ENCODE measurements around the gene A1BG.

Gene A1BG, protein sequence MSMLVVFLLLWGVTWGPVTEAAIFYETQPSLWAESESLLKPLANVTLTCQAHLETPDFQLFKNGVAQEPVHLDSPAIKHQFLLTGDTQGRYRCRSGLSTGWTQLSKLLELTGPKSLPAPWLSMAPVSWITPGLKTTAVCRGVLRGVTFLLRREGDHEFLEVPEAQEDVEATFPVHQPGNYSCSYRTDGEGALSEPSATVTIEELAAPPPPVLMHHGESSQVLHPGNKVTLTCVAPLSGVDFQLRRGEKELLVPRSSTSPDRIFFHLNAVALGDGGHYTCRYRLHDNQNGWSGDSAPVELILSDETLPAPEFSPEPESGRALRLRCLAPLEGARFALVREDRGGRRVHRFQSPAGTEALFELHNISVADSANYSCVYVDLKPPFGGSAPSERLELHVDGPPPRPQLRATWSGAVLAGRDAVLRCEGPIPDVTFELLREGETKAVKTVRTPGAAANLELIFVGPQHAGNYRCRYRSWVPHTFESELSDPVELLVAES

DNA sequence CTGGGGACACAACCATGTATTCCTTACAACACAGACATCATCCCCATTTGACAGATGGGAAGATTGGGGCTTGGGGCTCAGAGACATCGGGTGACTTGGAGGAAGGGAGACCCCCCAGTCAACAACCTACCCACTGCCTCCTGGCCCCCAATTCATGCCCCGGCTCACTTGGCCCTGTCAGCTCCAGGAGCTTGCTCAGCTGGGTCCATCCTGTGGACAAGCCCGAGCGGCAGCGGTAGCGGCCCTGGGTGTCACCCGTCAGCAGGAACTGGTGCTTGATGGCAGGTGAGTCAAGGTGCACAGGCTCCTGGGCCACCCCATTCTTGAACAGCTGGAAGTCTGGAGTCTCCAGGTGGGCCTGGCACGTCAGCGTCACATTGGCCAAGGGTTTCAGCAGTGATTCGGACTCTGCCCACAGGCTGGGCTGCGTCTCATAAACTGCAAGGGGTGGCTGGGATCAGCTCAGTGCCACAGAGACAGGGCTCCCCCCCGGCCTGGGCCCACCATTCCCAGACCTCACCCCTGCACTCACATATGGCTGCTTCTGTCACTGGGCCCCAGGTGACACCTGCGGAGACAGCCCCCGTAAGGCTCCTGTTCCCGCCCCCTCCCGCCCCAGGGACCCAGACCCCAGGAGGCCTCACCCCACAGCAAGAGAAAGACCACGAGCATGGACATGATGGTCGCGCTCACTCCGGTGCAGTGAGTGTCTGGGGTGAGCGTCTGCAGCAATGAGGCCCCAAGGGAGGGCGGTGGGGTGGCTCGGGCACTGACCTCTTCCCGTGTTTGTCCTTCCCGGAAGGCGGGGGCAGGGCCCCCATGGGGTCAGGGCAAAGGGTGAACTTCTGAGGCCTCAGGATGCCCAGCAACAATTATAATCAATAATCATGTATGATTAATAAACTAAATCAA is at the start of gene A1BG:
TSS of gene A1BG (minus strand) at position 733 of the 912 bp plus-strand sequence. CDS start at position 678, 55 bp downstream.
- DNase-seq, result no peak

DNA sequence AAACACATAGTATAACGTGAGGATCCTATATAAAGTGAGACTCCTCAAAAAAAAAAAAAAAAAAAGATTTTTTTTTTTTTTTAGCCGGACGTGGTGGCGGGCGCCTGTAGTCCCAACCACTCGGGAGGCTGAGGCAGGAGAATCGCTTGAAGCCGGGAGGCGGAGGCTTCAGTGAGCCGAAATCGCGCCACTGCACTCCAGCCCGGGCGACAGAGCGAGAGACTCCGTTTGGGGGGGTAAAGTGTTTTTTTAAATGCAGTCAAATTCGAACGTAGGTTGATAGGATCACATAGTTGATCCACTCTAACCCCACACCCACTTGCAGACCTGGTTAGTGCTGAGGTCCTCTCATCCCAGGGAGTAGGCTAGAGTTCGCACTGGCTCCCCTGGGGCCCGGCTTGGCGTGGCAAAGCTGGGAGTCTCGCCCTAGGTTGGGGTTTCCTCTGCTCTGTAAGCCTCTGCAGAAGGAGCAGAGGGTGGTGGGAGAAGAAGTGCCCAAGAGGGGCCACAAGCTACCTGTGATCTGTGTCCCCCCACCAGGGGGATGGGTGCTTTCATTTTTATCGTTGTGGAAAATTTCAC is 48.6 kb upstream of the A1BG start:
- DNase-seq, result no peak

DNA sequence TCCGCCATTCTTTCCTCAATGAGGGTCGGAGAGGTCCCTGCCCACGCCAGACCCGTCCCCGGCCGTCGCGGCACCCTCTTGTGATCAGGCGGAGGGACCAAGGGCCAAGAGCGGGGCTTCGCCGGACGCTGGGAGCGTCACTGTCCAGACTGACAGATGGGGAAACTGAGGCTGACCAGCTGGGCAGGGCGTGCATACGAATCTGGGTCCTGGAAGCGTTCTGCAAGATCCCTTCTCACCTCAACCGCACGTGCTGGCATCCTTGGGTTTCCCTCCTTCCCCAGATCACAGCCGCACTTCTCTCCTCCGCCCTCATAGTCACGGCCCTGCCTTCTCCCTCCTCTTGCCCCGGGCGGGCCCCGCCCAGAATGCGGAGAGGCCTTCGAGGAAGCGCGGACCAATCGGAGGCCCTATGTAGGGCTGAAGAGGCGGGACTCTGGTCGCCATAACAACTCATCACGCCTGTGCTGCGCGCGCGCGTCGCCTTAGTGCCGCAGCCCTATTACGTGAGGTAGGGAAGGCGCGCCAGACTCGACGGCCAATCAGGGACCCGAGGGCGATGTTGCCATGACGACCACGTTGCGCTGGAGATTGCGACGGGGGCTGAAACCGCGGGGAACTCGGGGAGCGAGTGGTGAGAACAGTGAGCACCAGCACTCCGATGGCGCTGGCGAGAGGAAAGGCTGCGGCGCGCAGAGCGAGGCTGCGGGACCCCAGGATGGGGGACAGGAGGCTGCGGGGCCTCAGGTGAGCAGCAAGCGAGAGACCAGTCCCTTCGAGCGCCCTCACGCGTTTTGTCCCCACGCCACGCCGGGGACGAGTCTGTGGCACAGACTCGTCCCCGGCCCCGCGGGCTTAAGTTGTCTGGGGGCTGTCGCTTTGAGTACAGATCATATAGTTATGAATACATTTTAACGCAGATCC is 47.9 kb upstream of the A1BG start:
- DNase-seq, result peak; percentile 96

DNA sequence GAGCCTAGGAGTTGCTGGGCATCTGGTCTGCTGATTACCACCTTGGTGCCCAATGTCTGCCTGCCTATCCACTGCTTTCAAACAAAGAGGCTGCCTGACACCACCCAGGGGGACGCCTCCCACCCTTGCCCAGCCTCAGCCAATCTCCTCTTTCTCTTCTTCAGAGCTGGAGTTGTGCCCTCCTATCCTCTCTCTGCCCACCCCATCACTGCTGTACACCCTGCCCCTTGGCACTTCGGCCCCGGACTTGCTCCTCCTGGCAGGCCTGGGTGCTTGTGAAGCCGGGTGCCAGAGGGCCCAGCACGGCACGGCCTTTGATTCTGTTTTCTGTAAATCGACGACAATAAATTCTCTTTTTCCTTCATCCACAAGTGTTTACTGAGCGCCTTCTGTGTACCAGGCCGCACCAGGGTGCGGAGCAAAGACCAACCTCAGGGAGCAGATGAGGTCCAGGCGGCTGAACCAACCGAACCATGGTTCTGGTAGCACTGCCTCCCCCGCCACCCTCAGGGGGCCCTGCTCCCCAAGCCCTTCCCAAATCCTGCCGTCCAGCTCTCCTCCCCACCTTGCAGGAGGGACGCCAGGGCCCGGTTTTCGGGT is 47.1 kb upstream of the A1BG start:
- no peak for DNase-seq

DNA sequence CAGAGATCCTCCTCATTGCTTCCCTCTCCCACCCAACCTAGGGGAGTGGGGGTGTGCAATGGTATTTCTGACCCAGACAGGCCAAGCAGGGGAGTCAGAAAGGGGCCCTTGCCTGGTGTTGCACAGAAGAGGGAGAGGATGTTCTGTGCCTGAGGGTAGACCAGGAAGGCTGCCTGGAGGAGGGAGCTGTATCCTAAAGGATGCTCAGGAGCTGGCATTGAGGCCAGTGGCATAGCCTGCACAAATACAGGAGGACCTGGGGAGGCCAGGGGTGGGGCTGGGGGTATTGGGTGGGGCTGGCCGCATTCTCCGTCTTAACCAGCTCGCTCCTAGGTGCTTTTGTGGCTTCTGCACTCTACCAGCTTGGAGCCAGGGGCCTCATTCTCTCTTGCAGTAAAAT is 46.6 kb upstream of the A1BG start:
- no peak for DNase-seq

DNA sequence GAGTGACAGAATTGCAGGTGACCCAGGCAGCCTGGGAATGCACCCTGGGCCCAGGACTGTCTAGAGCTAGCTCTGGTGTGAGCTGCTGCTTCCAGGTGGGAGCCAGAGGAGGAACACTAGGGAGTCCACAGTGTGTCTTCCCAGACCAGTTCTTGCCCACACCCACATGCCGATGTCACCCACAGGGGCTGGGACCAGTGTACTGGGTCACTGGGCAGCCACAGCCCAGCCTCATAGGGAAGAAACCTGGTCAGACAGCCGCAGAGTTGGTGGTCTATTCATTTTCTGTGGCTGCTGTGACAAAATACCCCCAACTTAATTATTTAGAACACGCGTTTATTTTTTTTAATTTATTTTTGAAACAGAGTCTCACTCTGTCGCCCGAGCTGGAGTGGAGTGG is 45.3 kb upstream of the A1BG start:
- no peak for DNase-seq

DNA sequence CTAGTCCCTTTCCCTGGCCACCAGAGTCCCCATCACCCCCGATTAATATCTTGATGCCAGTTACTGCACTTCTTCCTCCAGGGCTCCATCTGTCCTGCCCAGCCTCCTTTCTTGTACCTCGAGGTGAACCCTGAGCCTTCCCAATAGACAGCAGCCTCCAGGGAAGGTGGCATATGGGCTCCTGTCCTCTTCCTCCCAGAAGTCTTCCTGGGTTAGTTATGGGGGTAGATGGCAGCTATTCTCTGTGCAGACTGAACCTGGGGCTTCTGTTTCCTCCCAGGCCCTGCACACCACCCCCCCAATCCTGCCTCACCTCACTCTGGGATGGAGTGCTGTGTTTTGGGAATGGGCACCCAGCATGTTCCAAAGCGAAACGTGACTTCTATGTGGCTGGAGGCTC is 44.8 kb upstream of the A1BG start:
- DNase-seq, result no peak

DNA sequence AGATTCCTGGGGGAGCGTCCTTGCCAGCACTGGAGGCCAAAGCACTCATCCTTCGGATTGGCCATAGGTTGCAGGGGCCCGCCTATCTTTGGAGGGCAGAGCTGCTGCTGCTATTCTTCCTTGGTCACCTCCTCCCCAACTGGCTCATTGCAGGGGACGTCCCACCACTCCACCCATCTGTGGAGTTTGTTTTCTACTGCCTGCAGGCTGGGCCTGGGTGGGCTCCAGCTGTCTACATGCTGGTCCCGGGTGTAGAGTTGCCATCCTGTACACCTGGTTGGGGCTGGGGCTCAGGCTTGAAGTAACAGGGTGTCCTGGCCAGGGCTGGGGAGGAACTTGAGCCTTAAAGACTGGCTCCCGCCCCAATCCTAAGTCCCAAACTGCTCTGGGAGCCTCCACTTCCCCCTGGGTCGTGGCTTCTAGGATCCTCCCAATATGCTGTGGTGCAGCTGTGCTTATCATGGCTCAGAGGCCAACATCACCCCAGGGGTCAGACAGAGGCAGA is 44.3 kb upstream of the A1BG start:
- DNase-seq, result no peak

DNA sequence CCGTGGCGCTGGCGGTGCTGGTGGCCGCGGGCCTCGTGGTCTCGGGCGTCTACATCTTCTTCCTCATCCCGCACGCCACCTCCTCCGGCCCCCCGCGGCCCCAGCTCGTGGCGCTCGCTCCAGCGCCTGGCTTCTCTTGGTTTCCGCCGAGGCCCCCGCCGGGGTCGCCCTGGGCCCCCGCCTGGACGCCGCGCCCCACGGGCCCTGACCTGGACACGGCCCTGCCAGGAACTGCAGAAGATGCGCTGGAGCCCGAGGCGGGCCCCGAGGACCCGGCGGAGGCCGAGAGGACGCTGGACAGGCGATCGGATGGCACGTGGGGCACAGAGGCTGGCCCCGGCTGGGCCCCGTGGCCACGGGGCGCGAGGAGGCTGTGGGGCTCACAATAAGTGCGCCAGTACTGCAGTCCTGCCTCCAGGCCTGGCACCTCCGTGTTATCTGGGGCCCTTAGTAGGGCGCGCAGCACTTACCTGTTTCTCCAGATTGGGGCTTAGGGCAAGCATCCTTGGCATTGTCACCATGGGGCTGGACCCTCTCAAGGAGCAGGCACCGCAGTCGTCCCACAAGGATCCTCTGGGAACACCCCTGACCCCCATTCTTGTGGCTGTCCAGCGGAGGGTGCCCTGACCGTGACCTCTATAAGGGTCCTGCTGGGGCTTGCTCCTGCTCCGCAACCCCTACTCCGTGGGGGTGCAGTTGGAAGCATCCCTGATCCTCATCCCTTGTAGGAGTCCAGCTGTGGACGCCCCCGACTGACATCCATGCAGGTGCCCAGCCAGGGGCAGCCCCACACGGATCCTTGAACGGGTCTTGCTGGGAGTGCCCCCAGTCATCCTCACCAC is 43.6 kb upstream of the A1BG start:
- DNase-seq, result no peak

DNA sequence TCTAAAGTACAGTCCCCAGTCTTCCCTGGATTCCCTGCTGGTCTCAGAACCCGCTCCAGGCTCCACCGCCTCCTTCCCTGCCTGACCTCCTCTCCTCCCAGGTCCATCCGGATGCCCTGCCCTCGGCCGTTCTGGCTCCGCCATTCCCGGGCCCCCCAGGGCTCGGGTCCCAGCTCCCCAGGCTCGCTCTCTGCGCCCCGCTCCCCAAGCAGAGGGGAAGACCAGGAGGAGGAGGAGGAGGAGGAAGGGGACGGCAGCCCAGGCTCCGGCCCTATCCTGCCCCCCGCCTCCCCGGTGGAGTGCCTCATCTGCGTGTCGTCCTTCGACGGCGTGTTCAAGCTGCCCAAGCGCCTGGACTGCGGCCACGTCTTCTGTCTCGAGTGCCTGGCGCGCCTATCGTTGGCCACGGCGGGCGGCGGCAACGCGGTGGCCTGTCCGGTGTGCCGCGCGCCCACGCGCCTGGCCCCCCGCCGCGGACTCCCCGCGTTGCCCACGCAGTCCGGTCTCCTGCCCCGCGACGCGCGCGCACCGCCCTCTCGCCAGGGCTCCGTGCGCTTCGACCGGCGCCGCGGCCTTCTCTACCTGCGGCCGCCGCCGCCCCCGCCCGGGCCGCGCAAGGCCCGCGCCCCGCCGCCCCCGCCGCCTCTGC is 42.8 kb upstream of the A1BG start:
- DNase-seq, result no peak

DNA sequence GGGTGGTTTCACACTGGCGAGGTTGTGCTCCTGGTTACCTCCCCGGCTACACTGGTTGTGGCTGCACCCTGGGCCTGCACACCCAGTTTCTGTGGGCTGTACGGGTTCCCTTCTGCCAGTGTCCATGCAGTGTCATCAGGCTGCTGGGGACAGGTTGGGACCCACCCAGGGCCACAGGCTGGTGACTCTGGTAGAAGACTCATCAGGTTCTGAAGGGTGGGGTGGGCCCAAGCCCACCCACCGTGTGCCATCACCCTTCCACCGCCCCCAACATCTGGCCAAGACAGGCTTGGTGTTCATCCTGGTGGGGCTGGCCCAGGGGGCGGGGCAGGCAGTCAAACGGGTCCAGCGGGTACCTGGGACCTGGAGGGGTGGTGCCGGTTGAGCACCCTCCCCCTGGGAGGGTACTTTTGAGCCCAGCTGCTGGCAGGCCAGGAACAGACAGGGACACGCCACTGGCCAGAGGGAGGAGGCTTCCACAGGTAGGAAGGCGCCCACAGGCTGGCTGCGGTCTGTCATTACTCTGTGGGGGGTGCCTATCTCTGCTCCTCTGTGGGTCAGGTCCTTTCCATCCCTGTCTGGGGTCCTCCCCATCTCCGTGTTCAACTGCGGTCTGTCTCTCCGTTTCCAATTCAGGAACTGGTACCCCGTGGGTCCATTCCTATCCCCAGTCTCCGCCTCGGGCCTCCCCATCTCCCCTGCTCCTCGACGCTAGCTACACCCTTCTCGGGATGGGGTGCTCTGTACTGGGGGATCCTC is 42.1 kb upstream of the A1BG start, which contains the start of gene RNF225:
TSS of gene RNF225 (plus strand) at position 437 of the 759 bp plus-strand sequence. CDS start 434 bp downstream, outside the sequence.
- DNase-seq, result no peak

DNA sequence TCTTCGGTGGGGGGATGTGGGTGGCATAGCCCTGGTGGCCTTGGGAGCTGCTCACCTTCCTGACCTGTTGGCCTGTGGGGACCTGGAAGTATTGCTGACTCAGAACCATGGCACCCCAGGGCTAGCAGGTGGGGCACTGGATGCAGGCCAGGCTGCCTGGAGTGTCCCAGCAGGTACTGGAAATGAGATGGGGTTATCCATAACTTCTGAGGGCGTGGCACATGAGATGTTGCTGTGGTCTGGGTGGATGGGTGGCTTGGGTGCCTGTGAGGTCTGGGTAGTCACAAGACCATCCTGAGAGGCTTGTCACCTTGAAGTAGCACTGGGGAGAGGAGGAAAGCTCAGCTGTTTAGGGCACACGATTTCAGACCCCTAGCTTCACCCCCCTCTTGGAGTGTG is 41.5 kb upstream of the A1BG start:
- DNase-seq, result no peak

DNA sequence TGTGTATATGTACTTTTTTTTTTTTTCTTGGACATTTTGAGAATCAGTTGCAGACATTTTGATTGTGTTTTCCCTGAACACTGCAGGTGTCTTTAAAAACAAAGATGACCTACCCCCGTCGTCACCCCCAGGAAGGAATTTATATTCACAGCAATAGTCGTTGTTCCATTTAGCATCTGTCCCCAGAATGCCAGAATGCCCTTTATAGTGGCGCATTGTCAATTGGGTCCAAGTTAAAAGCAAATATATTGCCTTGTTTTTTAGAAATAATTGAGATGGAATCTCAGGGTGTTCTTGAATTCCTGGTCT is 40.4 kb upstream of the A1BG start:
- DNase-seq, result no peak

DNA sequence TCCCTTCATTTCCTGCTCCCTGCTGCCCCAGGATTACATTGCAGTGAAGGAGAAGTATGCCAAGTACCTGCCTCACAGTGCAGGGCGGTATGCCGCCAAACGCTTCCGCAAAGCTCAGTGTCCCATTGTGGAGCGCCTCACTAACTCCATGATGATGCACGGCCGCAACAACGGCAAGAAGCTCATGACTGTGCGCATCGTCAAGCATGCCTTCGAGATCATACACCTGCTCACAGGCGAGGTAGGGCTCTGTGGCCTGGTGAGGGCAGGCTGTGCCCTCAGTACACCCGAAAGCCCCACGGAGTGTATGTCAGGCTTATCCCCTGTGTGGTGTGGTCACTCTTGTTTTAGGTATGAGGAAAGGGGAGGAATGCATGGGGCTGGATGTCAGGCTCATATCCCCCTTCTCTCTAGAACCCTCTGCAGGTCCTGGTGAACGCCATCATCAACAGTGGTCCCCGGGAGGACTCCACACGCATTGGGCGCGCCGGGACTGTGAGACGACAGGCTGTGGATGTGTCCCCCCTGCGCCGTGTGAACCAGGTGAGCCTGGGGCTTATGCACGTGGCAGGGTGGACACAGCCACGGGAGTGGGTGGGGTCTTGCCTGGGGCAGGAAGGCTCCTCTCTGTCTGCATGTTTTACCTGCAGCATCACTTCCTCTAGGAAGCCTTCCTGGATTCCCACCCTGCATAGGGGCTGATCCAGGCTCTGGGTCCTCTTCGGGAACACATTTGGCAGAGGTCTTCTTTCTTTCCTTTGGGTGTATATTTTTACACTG is 39.8 kb upstream of the A1BG start:
- DNase-seq, result no peak

DNA sequence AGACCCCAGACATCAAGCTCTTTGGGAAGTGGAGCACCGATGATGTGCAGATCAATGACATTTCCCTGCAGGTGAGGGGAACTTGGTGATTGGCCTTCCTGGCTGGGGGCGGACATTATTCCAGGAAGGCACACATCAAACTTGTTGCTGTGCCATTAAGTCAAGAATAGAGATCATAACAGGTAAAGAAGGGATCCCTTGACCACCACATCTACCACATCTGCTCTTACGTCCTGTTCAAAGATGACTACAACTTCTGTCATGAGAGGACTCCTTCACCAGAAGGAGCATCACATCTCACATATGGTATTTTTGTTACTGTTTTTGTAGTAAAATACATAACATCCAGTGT is 34.9 kb upstream of the A1BG start:
- DNase-seq, result no peak

DNA sequence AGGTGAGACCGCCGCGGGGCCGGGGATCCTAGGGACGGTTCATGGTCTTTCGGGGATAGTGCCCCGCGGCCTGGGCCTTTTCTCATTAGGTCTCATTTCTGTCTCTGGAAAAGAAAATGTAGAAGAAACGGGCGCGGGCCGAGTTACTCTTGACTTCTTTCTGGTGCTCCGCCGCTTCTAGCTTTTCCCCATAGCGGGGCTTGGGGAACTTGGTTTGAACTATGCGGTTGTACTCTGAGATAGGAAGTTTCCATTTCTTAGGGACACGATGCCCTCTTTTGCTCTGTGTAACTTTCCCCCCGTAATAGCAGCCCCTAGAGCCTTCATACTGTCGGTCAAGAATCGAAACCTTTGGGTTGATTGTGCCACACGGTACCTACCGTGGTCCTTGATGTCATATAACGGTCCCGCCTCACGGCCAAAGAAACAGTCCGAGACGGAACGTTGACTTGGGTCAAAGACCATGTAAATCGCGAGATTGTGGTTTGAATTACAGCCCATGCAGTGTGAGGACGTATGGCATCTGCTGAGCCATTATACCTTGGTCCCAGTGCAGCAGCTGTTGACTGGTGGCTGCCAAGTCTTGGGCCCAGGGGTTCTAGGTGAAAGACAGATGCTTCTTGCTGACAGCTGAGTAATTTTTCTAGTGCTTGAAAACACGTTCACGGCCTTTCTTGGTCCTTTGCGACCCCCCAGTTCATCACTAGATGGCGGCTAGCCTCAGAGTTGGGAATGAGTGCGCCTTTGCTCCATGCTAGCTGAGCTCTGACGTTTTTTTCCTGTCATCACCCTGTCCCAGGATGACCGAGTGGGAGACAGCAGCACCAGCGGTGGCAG is 34.3 kb upstream of the A1BG start:
- DNase-seq, result no peak

DNA sequence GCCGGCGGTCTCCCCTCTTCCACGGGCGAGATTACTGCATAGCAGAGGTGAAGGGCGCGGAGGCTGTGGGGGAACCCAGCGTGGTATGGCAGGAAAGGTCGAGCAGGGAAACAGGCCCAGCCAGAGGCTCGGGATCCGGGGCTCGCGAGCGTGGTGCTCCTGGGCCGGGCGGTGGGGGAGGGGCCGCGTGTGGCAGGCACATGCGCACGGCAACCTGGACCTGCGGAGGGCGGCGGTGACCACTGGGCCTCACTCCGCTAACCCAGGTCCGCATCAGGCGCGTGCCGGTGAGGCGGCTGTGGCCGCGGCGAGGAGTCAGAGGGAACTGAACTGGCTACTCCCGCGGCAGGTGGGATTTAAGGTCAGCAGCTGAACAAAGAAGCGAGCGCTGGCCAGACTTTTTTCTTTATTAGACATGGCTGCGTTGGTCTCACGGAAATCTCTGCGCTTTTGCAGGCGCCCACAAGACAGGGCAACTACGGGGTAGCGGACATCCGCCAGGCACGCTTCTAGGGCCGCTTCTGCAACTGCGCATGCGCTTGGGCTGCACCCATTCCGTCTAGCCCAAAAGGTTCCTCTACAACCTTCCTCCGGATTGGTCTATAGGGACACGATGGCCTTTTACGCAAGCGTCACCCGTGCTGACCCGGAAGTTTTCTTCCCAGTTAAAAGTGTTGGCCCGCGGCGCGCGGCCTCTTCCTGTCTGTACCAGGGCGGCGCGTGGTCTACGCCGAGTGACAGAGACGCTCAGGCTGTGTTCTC is 33.5 kb upstream of the A1BG start, which contains the start of gene RPS5:
TSS of gene RPS5 (plus strand) at position 694 of the 762 bp plus-strand sequence. CDS start 869 bp downstream, outside the sequence.
- peak; percentile 93 for DNase-seq

Data from activated T-cell treated with anti-CD3 and anti-CD28 coated beads, Interleukin-2, amount 50 U/mL, for 1 hour (primary cell).